ENCODE data around the gene ANKS1A.

GRCh38 chr6:34908194-34908593, 19.1 kb downstream of the ANKS1A start:
- TF ChIP-seq SMC3 (IDR thresholded peaks at IDR 0.05) (no peak), CTCF (IDR thresholded peaks at IDR 0.05) (no peak), HEYL (CRISPR knock-in tag; IDR thresholded peaks at IDR 0.05) (no peak), POLR2A (IDR thresholded peaks at IDR 0.05; ENCODE audit: low read length) (no peak), RNF2 (IDR thresholded peaks at IDR 0.05; ENCODE audit: borderline replicate concordance, low read depth) (no peak), CBX2 (IDR thresholded peaks at IDR 0.05; ENCODE audit: borderline replicate concordance, low read depth) (no peak), RFX5 (IDR thresholded peaks at IDR 0.05) (no peak), MAFK (IDR thresholded peaks at IDR 0.05; ENCODE audit: partially characterized antibody) (no peak), EHF (CRISPR knock-in tag; IDR thresholded peaks at IDR 0.05) (no peak), MAZ (IDR thresholded peaks at IDR 0.05; ENCODE audit: borderline replicate concordance, low read depth, low read length) (no peak)
- TF ChIP-seq, protein P1, sequence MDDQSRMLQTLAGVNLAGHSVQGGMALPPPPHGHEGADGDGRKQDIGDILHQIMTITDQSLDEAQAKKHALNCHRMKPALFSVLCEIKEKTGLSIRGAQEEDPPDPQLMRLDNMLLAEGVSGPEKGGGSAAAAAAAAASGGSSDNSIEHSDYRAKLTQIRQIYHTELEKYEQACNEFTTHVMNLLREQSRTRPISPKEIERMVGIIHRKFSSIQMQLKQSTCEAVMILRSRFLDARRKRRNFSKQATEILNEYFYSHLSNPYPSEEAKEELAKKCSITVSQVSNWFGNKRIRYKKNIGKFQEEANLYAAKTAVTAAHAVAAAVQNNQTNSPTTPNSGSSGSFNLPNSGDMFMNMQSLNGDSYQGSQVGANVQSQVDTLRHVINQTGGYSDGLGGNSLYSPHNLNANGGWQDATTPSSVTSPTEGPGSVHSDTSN (IDR thresholded peaks at IDR 0.05) = no peak
- TF ChIP-seq, protein P2, sequence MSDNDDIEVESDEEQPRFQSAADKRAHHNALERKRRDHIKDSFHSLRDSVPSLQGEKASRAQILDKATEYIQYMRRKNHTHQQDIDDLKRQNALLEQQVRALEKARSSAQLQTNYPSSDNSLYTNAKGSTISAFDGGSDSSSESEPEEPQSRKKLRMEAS (IDR thresholded peaks at IDR 0.05) = no peak

Data from A549 (cell line).